Aorta (tissue), 5 donors: ENCODE measurements around the gene ZNF891. TPM values are rescaled to one million over a fixed set of nuclear protein-coding genes. Genes with fewer than 3 reads are reported as not detected.

ENCODE experiments used
- ATAC-seq: fragments of 200-7000 bp; cut with Tn5 transposase; one replicate; pipeline ENCODE4 v1.9.1; 2022; ENCODE audit warnings: moderate library complexity; ENCODE audit not compliant: low FRiP score
- DNase-seq, 2 donors: peaks; one replicate each; pipeline ENCODE4 v3.0.0-alpha.2; 2020
- H3K27ac ChIP-seq, 2 donors: one replicate each; pipeline ENCODE4 v1.5.1; 2013; ENCODE audit warnings: low read length in 2 of 2, mild to moderate bottlenecking in 2 of 2, moderate library complexity in 2 of 2, control low read depth in 1 of 2, inconsistent platforms in 1 of 2, low read depth in 1 of 2
- H3K27me3 ChIP-seq, 2 donors: one replicate each; pipeline ENCODE4 v1.6.1; 2013; ENCODE audit warnings: control low read depth in 1 of 2, low read length in 1 of 2, mild to moderate bottlenecking in 1 of 2, moderate library complexity in 1 of 2; ENCODE audit not compliant: insufficient read depth in 2 of 2, control insufficient read depth in 1 of 2
- H3K36me3 ChIP-seq, 2 donors: one replicate each; pipeline ENCODE4 v1.6.1; 2013; ENCODE audit warnings: control low read depth in 1 of 2, low read length in 1 of 2, mild to moderate bottlenecking in 1 of 2; ENCODE audit not compliant: insufficient read depth in 2 of 2, control insufficient read depth in 1 of 2
- H3K4me1 ChIP-seq, 2 donors: one replicate each; pipeline ENCODE4 v1.6.1; 2013; ENCODE audit warnings: low read length in 2 of 2, control low read depth in 1 of 2, mild to moderate bottlenecking in 1 of 2, moderate library complexity in 1 of 2; ENCODE audit not compliant: insufficient read depth in 2 of 2, control insufficient read depth in 1 of 2
- H3K4me3 ChIP-seq, 2 donors: one replicate each; pipeline ENCODE4 v1.5.1; 2013; ENCODE audit warnings: low read length in 2 of 2, control low read depth in 1 of 2, mild to moderate bottlenecking in 1 of 2
- H3K9me3 ChIP-seq: one replicate; pipeline ENCODE4 v1.6.1; 2013; ENCODE audit warnings: mild to moderate bottlenecking, low read length; ENCODE audit not compliant: control insufficient read depth
- WGBS, 2 donors: extraction: QIAGEN DNeasy Blood & Tissue Kit; methylation state at CpG; one replicate each; pipeline ENCODE4 v1.1.7; 2013; 5-methylcytosine and 5-hydroxymethylcytosine counted together
- intact Hi-C, 2 donors: fragments of 100-400 bp; cut with DNase I; formaldehyde crosslinking; loops; one replicate each; pipeline versions ENCODE4 v1.14.2 to v1.15.0; 2022
- long read RNA-seq, 2 donors: library from polyadenylated mRNA; unstranded; transcript quantifications; one replicate each; pipeline ENCODE4 v2.0.0, GENCODE V29; 2020 to 2021
- polyA plus RNA-seq, 2 donors: library from polyadenylated mRNA; stranded (reverse); fragments of 200-250 nt; gene quantifications; one replicate each; pipeline ENCODE4 v1.2.3, GENCODE V29; 2013
- total RNA-seq, 2 donors: library from RNA; stranded (reverse); fragmentation: NEBNext Ultra II Directional; extraction: Animal tissue kit (Norgen Biotek cat#: 25700); gene quantifications; one replicate each; pipeline ENCODE4 v1.2.1, GENCODE V29; 2021
- donor health status: healthy with polysubstance abuse.
- donor health status: Bipolar disorder and iron deficiency.
- donor health status: DM: no; HTN: no; CAD: no.
- donor health status: DM: no; HTN: no; CAD: no.
- donor health status: DM: yes; HTN: yes; CAD: no.

The ZNF891 gene
- 1 to 10 TPM; 3.5 to 4.9 TPM for total RNA-seq
- 1 to 10 TPM in 1 of 2 donors, under 1 TPM in 1; 0.50 to 1.2 TPM for polyA plus RNA-seq
- long read RNA-seq, donor 1, full-length matches to known transcripts, result 1 of 2 reads
- long read RNA-seq, donor 1, partial matches to known transcripts, result 0 of 2 reads
- long read RNA-seq, donor 1, other reads (novel, unspliced or antisense), result 1 of 2 reads
- long read RNA-seq, donor 2, full-length matches to known transcripts, result 1 of 1 reads
- long read RNA-seq, donor 2, partial matches to known transcripts, result 0 of 1 reads
- long read RNA-seq, donor 2, other reads (novel, unspliced or antisense), result 0 of 1 reads

GRCh38 chr12:133130038-133130807 is at the start of gene ZNF891, which contains the start of gene ZNF10:
Gene ZNF891 (minus strand): TSS chr12:133130274. CDS start chr12:133121918, 8,356 bp downstream.
Gene ZNF10 (plus strand): TSS chr12:133130627. CDS start chr12:133144493, 13,866 bp downstream.
- H3K9me3 ChIP-seq, result peaks cover 17% of the 10 kb centered on the region
- intact Hi-C loops, result loop anchor here in 1 of 2 donors (1.0 to 2.0 kb wide), 2 partner anchors 50 to 93 kb away; partner anchors contain the start of genes ZNF140 and ZNF84
- WGBS, 2 donors, result 0% methylated on average over 62 to 87 of the region's 87 CpGs
- peaks cover 0 to 2% of the 10 kb centered on the region in 2 donors for H3K4me1 ChIP-seq
- ATAC-seq, result peak; percentile 98
- H3K36me3 ChIP-seq, result peaks cover 2 to 15% of the 10 kb centered on the region in 2 donors
- H3K27ac ChIP-seq, result peak within 1 kb of the TSS; percentile 47 to 80
- H3K4me3 ChIP-seq, result peak within 1 kb of the TSS; percentile 83 to 87
- H3K27me3 ChIP-seq, result no peaks in the 10 kb centered on the region
- peak; percentile 97 to 99 for DNase-seq

GRCh38 chr12:133174901-133175300 is 44.8 kb upstream of the ZNF891 start:
- ATAC-seq (no peak), DNase-seq (no peak)
- Histone ChIP-seq H3K4me1 (no peaks in the 10 kb centered on the region), H3K27ac (no peak overlapping the region), H3K4me3 (no peak overlapping the region), H3K27me3 (no peaks in the 10 kb centered on the region), H3K36me3 (no peaks in the 10 kb centered on the region), H3K9me3 (peaks cover 7% of the 10 kb centered on the region)
- WGBS, 2 donors, result 78 to 79% methylated on average over 1 of the region's 1 CpG
- intact Hi-C loops, result no loop called here

- Histone ChIP-seq H3K27ac (no peak overlapping the region), H3K4me3 (no peak overlapping the region), H3K36me3 (no peaks in the 10 kb centered on the region), H3K4me1 (no peaks in the 10 kb centered on the region), H3K27me3 (no peaks in the 10 kb centered on the region), H3K9me3 (peaks cover 8% of the 10 kb centered on the region)
- no peak for ATAC-seq
- 77% methylated on average over 1 of the region's 1 CpG for WGBS, 2 donors
- intact Hi-C loops, result no loop called here
- no peak for DNase-seq
Observed at GRCh38 chr12:133172491-133172890, 42.4 kb upstream of the ZNF891 start.

GRCh38 chr12:133165776-133166175 is 35.7 kb upstream of the ZNF891 start:
- no peak for ATAC-seq
- WGBS, 2 donors, result 90 to 95% methylated on average over 3 of the region's 3 CpGs
- Histone ChIP-seq H3K27me3 (no peaks in the 10 kb centered on the region), H3K27ac (no peak overlapping the region), H3K36me3 (no peaks in the 10 kb centered on the region), H3K4me1 (no peaks in the 10 kb centered on the region), H3K4me3 (no peak overlapping the region), H3K9me3 (peaks cover 9% of the 10 kb centered on the region)
- DNase-seq, result no peak
- intact Hi-C loops, result no loop called here

GRCh38 chr12:133156125-133156690 is 26.1 kb upstream of the ZNF891 start:
- peaks cover 28% of the 10 kb centered on the region for H3K9me3 ChIP-seq
- peak overlapping the region; percentile 8 to 48 for H3K4me3 ChIP-seq
- no peak overlapping the region for H3K27ac ChIP-seq
- H3K27me3 ChIP-seq, result no peaks in the 10 kb centered on the region
- no peaks in the 10 kb centered on the region for H3K4me1 ChIP-seq
- intact Hi-C loops, result no loop called here
- DNase-seq (no peak), ATAC-seq (no peak)
- 95 to 98% methylated on average over 2 of the region's 2 CpGs for WGBS, 2 donors
- peaks cover 27 to 33% of the 10 kb centered on the region in 2 donors for H3K36me3 ChIP-seq

- Histone ChIP-seq H3K27me3 (no peaks in the 10 kb centered on the region), H3K9me3 (peaks cover 24% of the 10 kb centered on the region), H3K27ac (no peak overlapping the region), H3K4me3 (no peak overlapping the region), H3K36me3 (peaks cover 17 to 24% of the 10 kb centered on the region in 2 donors), H3K4me1 (no peaks in the 10 kb centered on the region)
- intact Hi-C loops, result no loop called here
- ATAC-seq (no peak), DNase-seq (no peak)
- 96 to 99% methylated on average over 2 of the region's 2 CpGs for WGBS, 2 donors
Observed at GRCh38 chr12:133145981-133146380, 15.9 kb upstream of the ZNF891 start.

- intact Hi-C loops, result no loop called here
- DNase-seq, result no peak
Observed at GRCh38 chr12:133135747-133136146, 5.7 kb upstream of the ZNF891 start.

GRCh38 chr12:133130808-133131128 is 694 bp upstream of the ZNF891 start:
- peaks cover 18% of the 10 kb centered on the region for H3K9me3 ChIP-seq
- H3K36me3 ChIP-seq, result peaks cover 7 to 16% of the 10 kb centered on the region in 2 donors

More at GRCh38 chr12:133135747-133136146, 5.7 kb upstream of the ZNF891 start:
- WGBS, 2 donors, result 97 to 98% methylated on average over 2 of the region's 2 CpGs
- H3K27ac ChIP-seq, result no peak overlapping the region
- no peak overlapping the region for H3K4me3 ChIP-seq
- peaks cover 16 to 35% of the 10 kb centered on the region in 2 donors for H3K36me3 ChIP-seq
- no peaks in the 10 kb centered on the region for H3K27me3 ChIP-seq
- peaks cover 30% of the 10 kb centered on the region for H3K9me3 ChIP-seq
- ATAC-seq, result no peak
- H3K4me1 ChIP-seq, result peaks cover 0 to 2% of the 10 kb centered on the region in 2 donors

More at GRCh38 chr12:133130808-133131128, 694 bp upstream of the ZNF891 start:
- H3K27ac ChIP-seq, result peak overlapping the region; percentile 20 to 74
- H3K4me3 ChIP-seq, result peak overlapping the region; percentile 59 to 87
- no peaks in the 10 kb centered on the region for H3K27me3 ChIP-seq
- no peak for ATAC-seq
- intact Hi-C loops, result loop anchor here in 1 of 2 donors (1.0 to 2.0 kb wide), 2 partner anchors 50 to 94 kb away; partner anchors contain the start of genes ZNF140 and ZNF84
- peaks cover 0 to 2% of the 10 kb centered on the region in 2 donors for H3K4me1 ChIP-seq
- 0 to 1% methylated on average over 17 of the region's 17 CpGs for WGBS, 2 donors
- DNase-seq, result peak; percentile 56 to 83
